H9 (cell line): ENCODE data around the gene ILK. TPM values are rescaled to one million over a fixed set of nuclear protein-coding genes. Genes with fewer than 3 reads are reported as not detected.

Experiments used
- DNase-seq: peaks from one replicate; pipeline ENCODE4 v3.0.0-alpha.2; 2017
- H2AFZ ChIP-seq: one replicate; pipeline ENCODE4 v1.6.1; 2013; ENCODE audit warnings: mild to moderate bottlenecking, low read length, control low read depth, moderate library complexity
- H2AK5ac ChIP-seq: 2 replicates; pipeline ENCODE4 v1.6.1; 2013; ENCODE audit warnings: low read length, control low read depth, mixed read lengths; ENCODE audit not compliant: insufficient read length
- H2BK120ac ChIP-seq: one replicate; pipeline ENCODE4 v1.6.1; 2013; ENCODE audit warnings: low read depth, mild to moderate bottlenecking, low read length, control low read depth, inconsistent platforms; ENCODE audit not compliant: poor library complexity, severe bottlenecking
- H2BK12ac ChIP-seq: 2 replicates; pipeline ENCODE4 v1.6.1; 2013; ENCODE audit warnings: low read length, control low read depth, mixed read lengths, low read depth; ENCODE audit not compliant: insufficient read length
- H2BK15ac ChIP-seq: 2 replicates; pipeline ENCODE4 v1.6.1; 2013; ENCODE audit warnings: low read depth, low read length, control low read depth
- H2BK20ac ChIP-seq: one replicate; pipeline ENCODE4 v1.6.1; 2013; ENCODE audit warnings: low read depth, mild to moderate bottlenecking, low read length, control low read depth, inconsistent platforms; ENCODE audit not compliant: poor library complexity, severe bottlenecking
- H2BK5ac ChIP-seq: 2 replicates; pipeline ENCODE4 v1.6.1; 2013; ENCODE audit warnings: low read length, control low read depth, mixed read lengths; ENCODE audit not compliant: insufficient read length
- H3K14ac ChIP-seq: 2 replicates; pipeline ENCODE4 v1.6.1; 2013; ENCODE audit warnings: low read length, control low read depth; ENCODE audit not compliant: insufficient read depth
- H3K18ac ChIP-seq: 2 replicates; pipeline ENCODE4 v1.6.1; 2013; ENCODE audit warnings: low read depth, mild to moderate bottlenecking, mixed read lengths, low read length, control low read depth; ENCODE audit not compliant: insufficient read length
- H3K23ac ChIP-seq: 2 replicates; pipeline ENCODE4 v1.6.1; 2013; ENCODE audit warnings: low read length, control low read depth, mixed read lengths, low read depth; ENCODE audit not compliant: insufficient read length
- H3K23me2 ChIP-seq: 2 replicates; pipeline ENCODE4 v1.6.1; 2013; ENCODE audit warnings: low read depth, mild to moderate bottlenecking, mixed read lengths, low read length, control low read depth; ENCODE audit not compliant: insufficient read length, poor library complexity, severe bottlenecking
- H3K27ac ChIP-seq: 2 replicates; pipeline ENCODE4 v1.5.1; 2013; ENCODE audit warnings: low read length, control low read depth, mixed read lengths, low read depth; ENCODE audit not compliant: insufficient read length
- H3K27me3 ChIP-seq: 2 replicates; pipeline ENCODE4 v1.6.1; 2013; ENCODE audit warnings: low read length, control low read depth, inconsistent platforms; ENCODE audit not compliant: insufficient read depth
- H3K4ac ChIP-seq: 2 replicates; pipeline ENCODE4 v1.6.1; 2013; ENCODE audit warnings: low read depth, mild to moderate bottlenecking, control low read depth, inconsistent platforms, low read length, moderate library complexity
- H3K4me1 ChIP-seq: 2 replicates; pipeline ENCODE4 v1.6.1; 2013; ENCODE audit warnings: low read length, control low read depth, inconsistent platforms; ENCODE audit not compliant: insufficient read depth
- H3K4me2 ChIP-seq: 2 replicates; pipeline ENCODE4 v1.6.1; 2013; ENCODE audit warnings: low read length, control low read depth, mixed read lengths; ENCODE audit not compliant: insufficient read length, insufficient read depth
- H3K56ac ChIP-seq: 2 replicates; pipeline ENCODE4 v1.6.1; 2013; ENCODE audit warnings: low read depth, mild to moderate bottlenecking, mixed read lengths, low read length, control low read depth; ENCODE audit not compliant: insufficient read length
- H3K79me1 ChIP-seq: 2 replicates; pipeline ENCODE4 v1.6.1; 2013; ENCODE audit warnings: low read depth, mild to moderate bottlenecking, moderate library complexity, low read length, control low read depth, inconsistent platforms; ENCODE audit not compliant: insufficient read depth, poor library complexity, severe bottlenecking
- H3K79me2 ChIP-seq: 2 replicates; pipeline ENCODE4 v1.6.1; 2013; ENCODE audit warnings: low read length, control low read depth, inconsistent platforms; ENCODE audit not compliant: insufficient read depth
- H3K9ac ChIP-seq: 2 replicates; pipeline ENCODE4 v1.6.1; 2013; ENCODE audit warnings: low read length, control low read depth, mixed read lengths; ENCODE audit not compliant: insufficient read length; ENCODE audit errors: extremely low read depth
- H3K9me3 ChIP-seq: one replicate; pipeline ENCODE4 v1.6.1; 2013; ENCODE audit warnings: low read depth, low read length, inconsistent platforms; ENCODE audit not compliant: control insufficient read depth
- H3T11ph ChIP-seq: one replicate; pipeline ENCODE4 v1.6.1; 2013; ENCODE audit warnings: mild to moderate bottlenecking, low read length, control low read depth, inconsistent platforms
- H4K20me1 ChIP-seq: one replicate; pipeline ENCODE4 v1.6.1; 2013; ENCODE audit not compliant: control insufficient read depth, insufficient read length, insufficient read depth
- H4K5ac ChIP-seq: 2 replicates; pipeline ENCODE4 v1.6.1; 2013; ENCODE audit warnings: low read depth, mild to moderate bottlenecking, mixed read lengths, low read length, control low read depth; ENCODE audit not compliant: insufficient read length
- H4K8ac ChIP-seq: replicated peaks from 2 replicates; pipeline ENCODE4 v1.6.1; 2013; ENCODE audit warnings: low read length, control low read depth, mixed read lengths, low read depth; ENCODE audit not compliant: insufficient read length
- H4K91ac ChIP-seq: 2 replicates; pipeline ENCODE4 v1.6.1; 2013; ENCODE audit warnings: low read depth, mild to moderate bottlenecking, moderate library complexity, mixed read lengths, low read length, control low read depth; ENCODE audit not compliant: insufficient read length
- H3K27ac Mint-ChIP-seq, 3 experiments: 2 replicates in 2 of 3; 3 replicates in 1 of 3; pipeline ENCODE4 v1.8.0; 2020 to 2021; ENCODE audit warnings: mixed read lengths in 3 of 3, mild to moderate bottlenecking in 1 of 3, moderate library complexity in 1 of 3
- H3K27me3 Mint-ChIP-seq: 2 replicates; pipeline ENCODE4 v1.8.0; 2021; ENCODE audit warnings: low read depth, mild to moderate bottlenecking, moderate library complexity, mixed read lengths
- H3K36me3 Mint-ChIP-seq, 3 experiments: 2 replicates in 2 of 3; 3 replicates in 1 of 3; pipeline ENCODE4 v1.8.0; 2020 to 2021; ENCODE audit warnings: low read depth in 3 of 3, mixed read lengths in 3 of 3; ENCODE audit not compliant: insufficient read depth in 1 of 3
- H3K4me1 Mint-ChIP-seq, 2 experiments: 2 replicates each; pipeline ENCODE4 v1.8.0; 2020; ENCODE audit warnings: mixed read lengths in 2 of 2
- H3K4me3 Mint-ChIP-seq, 2 experiments: 2 replicates in 1 of 2; 3 replicates in 1 of 2; pipeline ENCODE4 v1.8.0; 2020 to 2021; ENCODE audit warnings: mild to moderate bottlenecking in 2 of 2, mixed read lengths in 2 of 2, moderate library complexity in 1 of 2
- H3K9me3 Mint-ChIP-seq, 2 experiments: 2 replicates in 1 of 2; 3 replicates in 1 of 2; pipeline ENCODE4 v1.8.0; 2020; ENCODE audit warnings: mild to moderate bottlenecking in 2 of 2, mixed read lengths in 2 of 2, moderate library complexity in 1 of 2
- WGBS: extraction: QIAGEN DNeasy Blood & Tissue Kit; methylation state at CpG from one replicate; pipeline ENCODE4 v1.1.7; 2013; ENCODE audit warnings: missing lambda C conversion rate, low lambda C conversion rate, mixed read lengths; ENCODE audit not compliant: insufficient read length; ENCODE audit errors: extremely low coverage; 5-methylcytosine and 5-hydroxymethylcytosine counted together
- total RNA-seq: library from RNA; stranded (reverse); gene quantifications from 2 replicates; pipeline ENCODE4 v1.2.1, GENCODE V29; 2021
- TF ChIP-seq, protein P1 (sequence below): fragments of 200-600 bp; sonication (generic); conservative IDR thresholded peaks from 3 replicates; pipeline ENCODE4 v1.8.0; 2021; ENCODE audit warnings: antibody characterized with exemption, mild to moderate bottlenecking

Gene ILK
- total RNA-seq, 1 experiment from 2014 or later: 100 TPM

GRCh38 chr11:6594142-6594768 lies 9.3 kb upstream of the ILK start:
- Histone ChIP-seq H4K91ac (no peak overlapping the region), H3K79me1 (no peaks in the 10 kb centered on the region), H3K9me3 (no peaks in the 10 kb centered on the region), H3K27me3 (no peaks in the 10 kb centered on the region), H2AK5ac (no peak overlapping the region), H2BK20ac (no peak overlapping the region), H3K18ac (no peak overlapping the region), H3K23ac (no peak overlapping the region), H3K27ac (no peak overlapping the region), H2AFZ (no peak overlapping the region), H2BK5ac (no peak overlapping the region), H4K5ac (no peak overlapping the region), H3K23me2 (no peaks in the 10 kb centered on the region), H3K4me1 (no peaks in the 10 kb centered on the region), H2BK120ac (no peak overlapping the region), H3K4me2 (no peak overlapping the region), H3K56ac (no peak overlapping the region), H3K4ac (no peak overlapping the region), H4K8ac (no peak overlapping the region), H3K9ac (no peak overlapping the region), H2BK15ac (no peak overlapping the region), H3K79me2 (no peaks in the 10 kb centered on the region), H3K14ac (no peak overlapping the region), H2BK12ac (no peak overlapping the region), H4K20me1 (no peaks in the 10 kb centered on the region), H3T11ph (no peak overlapping the region)
- Mint-ChIP-seq H3K4me3 (no peak overlapping the region), H3K4me1 (peaks cover 6 to 11% of the 10 kb centered on the region in 2 experiments; a peak in 3 of 4 replicates), H3K36me3 (peaks cover 2 to 27% (median 10%) of the 10 kb centered on the region in 3 experiments; a peak in 6 of 7 replicates), H3K9me3 (no peaks in the 10 kb centered on the region), H3K27ac (peak overlapping the region; percentile 4 to 49 (median 37); a peak in 2 of 7 replicates), H3K27me3 (no peaks in the 10 kb centered on the region)
- TF ChIP-seq, protein P1, sequence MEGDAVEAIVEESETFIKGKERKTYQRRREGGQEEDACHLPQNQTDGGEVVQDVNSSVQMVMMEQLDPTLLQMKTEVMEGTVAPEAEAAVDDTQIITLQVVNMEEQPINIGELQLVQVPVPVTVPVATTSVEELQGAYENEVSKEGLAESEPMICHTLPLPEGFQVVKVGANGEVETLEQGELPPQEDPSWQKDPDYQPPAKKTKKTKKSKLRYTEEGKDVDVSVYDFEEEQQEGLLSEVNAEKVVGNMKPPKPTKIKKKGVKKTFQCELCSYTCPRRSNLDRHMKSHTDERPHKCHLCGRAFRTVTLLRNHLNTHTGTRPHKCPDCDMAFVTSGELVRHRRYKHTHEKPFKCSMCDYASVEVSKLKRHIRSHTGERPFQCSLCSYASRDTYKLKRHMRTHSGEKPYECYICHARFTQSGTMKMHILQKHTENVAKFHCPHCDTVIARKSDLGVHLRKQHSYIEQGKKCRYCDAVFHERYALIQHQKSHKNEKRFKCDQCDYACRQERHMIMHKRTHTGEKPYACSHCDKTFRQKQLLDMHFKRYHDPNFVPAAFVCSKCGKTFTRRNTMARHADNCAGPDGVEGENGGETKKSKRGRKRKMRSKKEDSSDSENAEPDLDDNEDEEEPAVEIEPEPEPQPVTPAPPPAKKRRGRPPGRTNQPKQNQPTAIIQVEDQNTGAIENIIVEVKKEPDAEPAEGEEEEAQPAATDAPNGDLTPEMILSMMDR: no peak; the same call in 2 of the 3 replicates
- no peak for DNase-seq
- WGBS: no CpG with 5 or more reads among the region's 3 CpGs
